ENCODE data around the gene TNFRSF1A.
A peak's percentile ranks its signal among the peaks of the same experiment; 100 is the strongest.

- TF ChIP-seq CTCF (IDR thresholded peaks at IDR 0.05), result peak; percentile 73
- no peak; the same call in 1 of the 2 replicates for TF ChIP-seq POLR2AphosphoS5 (IDR thresholded peaks at IDR 0.05; ENCODE audit: low read depth, low read length)
Measured at GRCh38 chr12:6326316-6327228, 15.3 kb downstream of the TNFRSF1A start.
